Measurements from ENCODE around the gene PWWP2B.

DNA sequence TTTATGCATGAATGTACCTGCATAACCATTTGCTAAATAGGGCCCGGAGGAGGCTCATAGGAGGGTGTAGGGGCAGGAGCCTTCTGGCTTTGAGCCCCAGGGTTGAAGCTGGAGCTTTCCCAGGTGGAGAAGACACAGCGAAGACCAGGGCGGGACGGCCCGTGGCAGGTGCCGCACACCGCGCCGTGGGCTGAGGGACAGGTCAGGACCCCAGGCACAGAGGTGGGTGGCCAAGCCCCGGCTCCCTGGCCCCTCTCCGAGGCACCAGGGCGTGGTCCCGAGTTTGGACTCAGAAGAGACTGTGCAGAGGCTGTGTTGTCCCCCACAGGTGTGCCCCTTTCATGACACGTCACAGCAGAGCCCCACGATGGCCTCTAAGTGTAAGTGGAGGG, 56.5 kb downstream of the PWWP2B start:
- TF ChIP-seq RBM17 (IDR thresholded peaks at IDR 0.05; ENCODE audit: borderline replicate concordance, low read depth, low read length): no peak
- TF ChIP-seq, protein P1, sequence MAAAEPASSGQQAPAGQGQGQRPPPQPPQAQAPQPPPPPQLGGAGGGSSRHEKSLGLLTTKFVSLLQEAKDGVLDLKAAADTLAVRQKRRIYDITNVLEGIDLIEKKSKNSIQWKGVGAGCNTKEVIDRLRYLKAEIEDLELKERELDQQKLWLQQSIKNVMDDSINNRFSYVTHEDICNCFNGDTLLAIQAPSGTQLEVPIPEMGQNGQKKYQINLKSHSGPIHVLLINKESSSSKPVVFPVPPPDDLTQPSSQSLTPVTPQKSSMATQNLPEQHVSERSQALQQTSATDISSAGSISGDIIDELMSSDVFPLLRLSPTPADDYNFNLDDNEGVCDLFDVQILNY (CRISPR knock-in tag; IDR thresholded peaks at IDR 0.05): no peak
- no peak for TF ChIP-seq HDAC3 (IDR thresholded peaks at IDR 0.05; ENCODE audit: borderline replicate concordance, partially characterized antibody)
- no peak for TF ChIP-seq SPI1 (IDR thresholded peaks at IDR 0.05; ENCODE audit: borderline replicate concordance, low read depth, low read length)
- no peak for TF ChIP-seq CEBPB (tag; IDR thresholded peaks at IDR 0.05)
- no peak for TF ChIP-seq ILK (tag; IDR thresholded peaks at IDR 0.05; ENCODE audit: borderline replicate concordance, low read depth)
- TF ChIP-seq ZNF224 (CRISPR knock-in tag; IDR thresholded peaks at IDR 0.05): no peak
- no peak for TF ChIP-seq USF2 (CRISPR knock-in tag; IDR thresholded peaks at IDR 0.05)
- no peak for TF ChIP-seq PRPF4 (IDR thresholded peaks at IDR 0.05; ENCODE audit: insufficient read depth, low read depth, low read length, poor library complexity, severe bottlenecking)
- TF ChIP-seq POLR2G (IDR thresholded peaks at IDR 0.05; ENCODE audit: low read depth, low read length): no peak

Measured in K562 (cell line).